ENCODE measurements around the gene LIPT2. TPM values are rescaled to one million over a fixed set of nuclear protein-coding genes. Genes with fewer than 3 reads are reported as not detected.

Gene LIPT2
- total RNA-seq, 6 experiments from 2014 or later = 0.89 to 2.9 (median 2.1) TPM

DNA sequence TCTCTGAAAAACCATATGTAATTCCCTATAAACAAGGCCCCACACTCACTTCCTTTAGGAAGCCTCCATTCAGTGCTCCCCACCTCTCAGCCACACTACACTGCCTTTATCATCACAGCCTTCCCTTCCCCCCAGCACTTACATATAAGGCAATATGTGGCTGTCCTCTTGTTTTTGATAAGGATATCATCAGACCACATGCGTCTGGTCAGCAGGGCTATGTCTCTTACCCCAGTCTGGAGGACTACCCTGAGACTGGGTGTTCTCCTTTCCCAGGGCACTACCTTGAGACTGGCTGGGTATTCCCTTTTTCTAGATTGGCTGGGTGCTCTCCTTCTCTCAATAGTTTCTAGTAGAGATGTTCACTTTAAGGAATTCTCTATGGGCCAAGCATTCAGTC lies 33.9 kb downstream of the LIPT2 start:
- TF ChIP-seq, protein P1, sequence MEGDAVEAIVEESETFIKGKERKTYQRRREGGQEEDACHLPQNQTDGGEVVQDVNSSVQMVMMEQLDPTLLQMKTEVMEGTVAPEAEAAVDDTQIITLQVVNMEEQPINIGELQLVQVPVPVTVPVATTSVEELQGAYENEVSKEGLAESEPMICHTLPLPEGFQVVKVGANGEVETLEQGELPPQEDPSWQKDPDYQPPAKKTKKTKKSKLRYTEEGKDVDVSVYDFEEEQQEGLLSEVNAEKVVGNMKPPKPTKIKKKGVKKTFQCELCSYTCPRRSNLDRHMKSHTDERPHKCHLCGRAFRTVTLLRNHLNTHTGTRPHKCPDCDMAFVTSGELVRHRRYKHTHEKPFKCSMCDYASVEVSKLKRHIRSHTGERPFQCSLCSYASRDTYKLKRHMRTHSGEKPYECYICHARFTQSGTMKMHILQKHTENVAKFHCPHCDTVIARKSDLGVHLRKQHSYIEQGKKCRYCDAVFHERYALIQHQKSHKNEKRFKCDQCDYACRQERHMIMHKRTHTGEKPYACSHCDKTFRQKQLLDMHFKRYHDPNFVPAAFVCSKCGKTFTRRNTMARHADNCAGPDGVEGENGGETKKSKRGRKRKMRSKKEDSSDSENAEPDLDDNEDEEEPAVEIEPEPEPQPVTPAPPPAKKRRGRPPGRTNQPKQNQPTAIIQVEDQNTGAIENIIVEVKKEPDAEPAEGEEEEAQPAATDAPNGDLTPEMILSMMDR (IDR thresholded peaks at IDR 0.05) = no peak
- no peak for TF ChIP-seq POLR2A (IDR thresholded peaks at IDR 0.05)

DNA sequence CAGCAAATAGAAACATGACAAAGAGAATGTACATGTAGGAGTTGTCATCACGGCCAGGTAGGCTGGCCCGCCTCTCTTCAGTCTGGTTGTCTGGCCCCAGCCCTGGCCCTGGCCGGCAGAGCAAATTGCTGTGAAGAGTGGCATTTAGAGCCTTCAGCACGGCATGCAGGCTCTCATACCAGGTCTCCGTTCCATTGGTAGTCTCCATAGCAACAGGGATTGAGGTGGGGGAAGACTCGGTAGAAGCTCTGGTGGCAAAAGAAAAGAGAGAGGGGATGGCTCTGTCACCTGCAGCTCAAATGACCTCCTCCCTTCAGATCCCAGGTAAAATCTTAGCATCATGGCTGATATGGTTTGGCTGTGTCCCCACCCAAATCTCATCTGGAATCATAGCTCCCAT lies 36.2 kb downstream of the LIPT2 start:
- no peaks in the 10 kb centered on the region for H3K27me3 ChIP-seq
- H3K4me1 ChIP-seq = peaks cover 0 to 15% (median 6%) of the 10 kb centered on the region in 4 donors
- WGBS (ENCODE audit: insufficient coverage, low coverage, low lambda C conversion rate, missing lambda C conversion rate) = 93% methylated on average over 4 of the region's 6 CpGs
- DNase-seq (no peak), ATAC-seq (no peak)
- intact Hi-C loops (cut with DNase I) = loop anchor here in 1 of 2 donors (5.0 kb wide), 1 partner anchor 115 kb away; no protein-coding TSS in a partner anchor
- no peaks in the 10 kb centered on the region for H3K36me3 ChIP-seq
- no peak overlapping the region for H3K27ac ChIP-seq
- TF ChIP-seq, protein P1 (IDR thresholded peaks at IDR 0.05) = no peak
- no peak for TF ChIP-seq POLR2A (IDR thresholded peaks at IDR 0.05)
- H3K4me3 ChIP-seq = no peak overlapping the region
- no peaks in the 10 kb centered on the region for H3K9me3 ChIP-seq

More for the DNA sequence above, 33.9 kb downstream of the LIPT2 start:
- 40% methylated on average over 1 of the region's 1 CpG for WGBS (ENCODE audit: insufficient coverage, low coverage, low lambda C conversion rate, missing lambda C conversion rate)
- intact Hi-C loops (cut with DNase I) = loop anchor here in 1 of 2 donors (5.0 kb wide), 1 partner anchor 113 kb away; no protein-coding TSS in a partner anchor
- no peaks in the 10 kb centered on the region for H3K27me3 ChIP-seq
- H3K4me3 ChIP-seq = no peak overlapping the region
- DNase-seq (no peak), ATAC-seq (no peak)
- H3K9me3 ChIP-seq = no peaks in the 10 kb centered on the region
- H3K36me3 ChIP-seq = no peaks in the 10 kb centered on the region
- peaks cover 0 to 18% (median 6%) of the 10 kb centered on the region in 4 donors for H3K4me1 ChIP-seq
- H3K27ac ChIP-seq = no peak overlapping the region

DNA sequence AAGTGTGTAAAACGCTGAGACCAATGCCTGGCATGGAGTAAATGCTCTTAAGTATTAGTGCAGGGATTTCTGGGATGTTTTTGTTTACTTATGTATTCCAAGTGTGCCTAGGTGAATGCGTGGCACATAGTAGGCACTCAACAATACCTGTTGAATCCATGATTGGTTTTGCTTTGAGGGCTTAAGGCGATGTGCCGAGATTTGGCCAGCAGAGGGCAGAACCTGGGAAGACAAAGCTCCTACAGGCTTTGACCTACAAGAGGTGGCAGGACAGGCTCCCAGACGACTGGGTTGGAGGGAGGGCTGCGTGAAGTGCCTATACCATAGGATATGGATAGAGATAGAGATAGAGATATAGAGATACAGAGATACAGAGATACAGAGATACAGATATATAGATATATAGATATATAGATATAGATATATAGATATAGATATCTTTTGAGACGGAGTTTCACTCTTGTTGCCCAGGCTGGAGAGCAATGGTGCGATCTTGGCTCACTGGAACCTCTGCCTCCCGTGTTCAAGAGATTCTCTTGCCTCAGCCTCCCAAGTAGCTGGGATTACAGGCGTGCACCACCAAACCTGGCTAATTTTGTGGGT lies 40.0 kb downstream of the LIPT2 start:
- H3K36me3 ChIP-seq = no peaks in the 10 kb centered on the region
- no peaks in the 10 kb centered on the region for H3K27me3 ChIP-seq
- TF ChIP-seq, protein P1 (IDR thresholded peaks at IDR 0.05) = peak; percentile 79 to 84 (median 82)
- TF ChIP-seq POLR2A (IDR thresholded peaks at IDR 0.05) = no peak
- peak; percentile 81 to 85 (median 82) for ATAC-seq
- no peak overlapping the region for H3K4me3 ChIP-seq
- no peaks in the 10 kb centered on the region for H3K4me1 ChIP-seq
- no peak overlapping the region for H3K27ac ChIP-seq
- WGBS (ENCODE audit: insufficient coverage, low coverage, low lambda C conversion rate, missing lambda C conversion rate) = 24% methylated on average over 10 of the region's 10 CpGs
- peak; percentile 69 to 73 (median 72) for DNase-seq
- H3K9me3 ChIP-seq = no peaks in the 10 kb centered on the region
- intact Hi-C loops (cut with DNase I) = loop anchor here in 1 of 2 donors (5.0 kb wide), 1 partner anchor 119 kb away; no protein-coding TSS in a partner anchor

DNA sequence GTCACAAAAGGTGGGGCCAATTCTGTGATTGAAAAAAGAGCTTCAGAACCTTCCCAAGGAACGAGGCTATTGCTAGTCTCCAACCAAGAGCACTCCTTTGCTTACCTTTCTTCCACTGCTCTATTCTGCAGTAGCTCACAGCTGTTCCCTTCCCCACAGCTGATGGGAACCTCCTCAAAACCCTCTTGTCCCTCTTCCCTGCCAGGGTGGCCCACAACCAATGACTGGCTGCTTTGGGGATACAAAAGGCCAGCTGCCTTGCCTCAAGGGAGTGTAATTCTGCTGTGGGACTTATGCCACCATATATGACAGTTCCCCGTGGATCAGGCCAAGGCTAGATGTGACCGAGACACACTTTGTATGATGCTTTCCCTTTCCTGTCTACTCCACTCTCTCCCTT lies 41.2 kb downstream of the LIPT2 start:
- H3K36me3 ChIP-seq = no peaks in the 10 kb centered on the region
- TF ChIP-seq, protein P1 (IDR thresholded peaks at IDR 0.05) = no peak
- TF ChIP-seq POLR2A (IDR thresholded peaks at IDR 0.05) = no peak
- ATAC-seq (no peak), DNase-seq (no peak)
- H3K9me3 ChIP-seq = no peaks in the 10 kb centered on the region
- H3K27ac ChIP-seq = no peak overlapping the region
- no peaks in the 10 kb centered on the region for H3K27me3 ChIP-seq
- H3K4me3 ChIP-seq = no peak overlapping the region
- H3K4me1 ChIP-seq = no peaks in the 10 kb centered on the region
- WGBS (ENCODE audit: insufficient coverage, low coverage, low lambda C conversion rate, missing lambda C conversion rate) = 64% methylated on average over 3 of the region's 3 CpGs
- intact Hi-C loops (cut with DNase I) = loop anchor here in 1 of 2 donors (5.0 kb wide), 1 partner anchor 120 kb away; no protein-coding TSS in a partner anchor
